Kidney epithelial cell (primary cell): ENCODE data around the gene FOCAD. TPM values are rescaled to one million over a fixed set of nuclear protein-coding genes. Genes with fewer than 3 reads are reported as not detected.

Experiments
- DNase-seq: peaks from one replicate; pipeline ENCODE4 v3.0.0-alpha.2; 2010; ENCODE audit warnings: low read depth
- H3K27me3 ChIP-seq: 2 replicates; pipeline ENCODE4 v1.6.0; 2011; ENCODE audit warnings: low read length; ENCODE audit not compliant: control insufficient read depth, insufficient read depth
- H3K36me3 ChIP-seq: 2 replicates; pipeline ENCODE4 v1.5.1; 2011; ENCODE audit warnings: low read length; ENCODE audit not compliant: control insufficient read depth, insufficient read depth
- H3K4me3 ChIP-seq: 2 replicates; pipeline ENCODE4 v1.5.1; 2011; ENCODE audit warnings: low read depth, mild to moderate bottlenecking, control low read depth, low read length
- CTCF ChIP-seq: IDR thresholded peaks from 2 replicates; pipeline ENCODE4 v1.5.1; 2011; ENCODE audit warnings: mild to moderate bottlenecking, moderate library complexity, low read length, control low read depth, inconsistent platforms; ENCODE audit not compliant: insufficient read depth, poor library complexity, severe bottlenecking
- total RNA-seq: library from RNA; depleted of rRNA; stranded (reverse); fragments of >200 nt; gene quantifications from 2 replicates; pipeline ENCODE4 v1.2.3, GENCODE V29; 2015

Gene FOCAD
- total RNA-seq, 1 donor from 2014 or later = 62.9 TPM

- TF ChIP-seq CTCF = no peak
- no peak overlapping the region for H3K4me3 ChIP-seq
- H3K36me3 ChIP-seq = no peaks in the 10 kb centered on the region
- no peak for DNase-seq
- H3K27me3 ChIP-seq = no peaks in the 10 kb centered on the region
These were observed 44.6 kb downstream of the FOCAD start for GRCh38 chr9:20728493-20729220.

- H3K4me3 ChIP-seq = no peak overlapping the region
- no peaks in the 10 kb centered on the region for H3K36me3 ChIP-seq
- no peaks in the 10 kb centered on the region for H3K27me3 ChIP-seq
- no peak for DNase-seq
- no peak for TF ChIP-seq CTCF
These were observed 45.5 kb downstream of the FOCAD start for GRCh38 chr9:20729523-20729922.

- Histone ChIP-seq H3K4me3 (no peak overlapping the region), H3K36me3 (no peaks in the 10 kb centered on the region), H3K27me3 (no peaks in the 10 kb centered on the region)
- peak; percentile 23 for DNase-seq
- TF ChIP-seq CTCF = no peak
These were observed 48.1 kb downstream of the FOCAD start for GRCh38 chr9:20732118-20732517.

GRCh38 chr9:20734275-20734674 lies 50.2 kb downstream of the FOCAD start:
- H3K27me3 ChIP-seq = no peaks in the 10 kb centered on the region
- DNase-seq = no peak
- no peak overlapping the region for H3K4me3 ChIP-seq
- H3K36me3 ChIP-seq = no peaks in the 10 kb centered on the region
- no peak for TF ChIP-seq CTCF

GRCh38 chr9:20740304-20740703 lies 56.2 kb downstream of the FOCAD start:
- DNase-seq = no peak
- Histone ChIP-seq H3K36me3 (no peaks in the 10 kb centered on the region), H3K4me3 (no peak overlapping the region), H3K27me3 (no peaks in the 10 kb centered on the region)
- TF ChIP-seq CTCF = no peak
